Measurements from ENCODE around the gene PSME2. TPM values are rescaled to one million over a fixed set of nuclear protein-coding genes. Genes with fewer than 3 reads are reported as not detected.

PSME2 gene
- total and polyA plus RNA-seq, 2 of the 13 experiments (the other 11 are each of a cell fraction or from before 2014, with no cell fraction given), result 332 to 716 TPM

DNA sequence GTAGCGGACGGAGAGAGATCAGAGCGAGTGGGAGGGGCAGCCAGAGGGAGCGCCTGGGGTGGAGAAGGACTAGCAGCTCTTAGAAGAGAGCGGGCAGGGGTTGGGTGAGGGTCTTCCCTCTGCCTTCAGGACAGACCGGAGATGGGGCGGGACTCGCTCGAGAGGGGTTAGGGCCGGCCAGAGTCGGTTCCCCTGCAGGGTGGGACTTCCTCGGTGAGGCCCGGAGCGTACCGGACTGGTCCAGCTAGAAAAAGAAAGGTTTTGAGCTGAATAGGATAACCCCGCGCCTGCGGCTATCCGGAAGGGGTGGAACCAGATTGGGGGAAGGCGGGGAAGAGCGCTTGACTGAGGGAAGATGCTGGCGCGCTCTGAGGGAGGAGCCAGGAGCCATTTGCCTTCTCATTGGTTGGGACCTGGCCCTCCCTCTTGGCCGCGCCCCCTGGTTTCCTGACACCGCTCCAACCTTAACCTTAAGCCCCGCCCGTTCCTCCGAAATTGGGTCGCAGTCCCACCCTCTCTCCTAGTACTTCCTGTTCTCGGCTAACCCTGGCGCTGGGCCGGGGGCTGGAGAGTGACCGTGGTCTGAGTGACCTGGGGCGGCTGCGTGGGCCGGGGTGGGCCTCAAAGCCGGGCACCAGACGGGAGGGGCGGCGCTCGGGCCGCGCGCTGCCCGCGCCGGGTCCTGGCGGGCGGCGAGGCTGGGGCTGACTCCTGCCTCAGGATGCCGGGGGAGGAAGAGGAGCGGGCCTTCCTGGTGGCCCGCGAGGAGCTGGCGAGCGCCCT, 759 bp upstream of the PSME2 start, which contains the start of gene RNF31 (continued):
- TF ChIP-seq, protein P1, sequence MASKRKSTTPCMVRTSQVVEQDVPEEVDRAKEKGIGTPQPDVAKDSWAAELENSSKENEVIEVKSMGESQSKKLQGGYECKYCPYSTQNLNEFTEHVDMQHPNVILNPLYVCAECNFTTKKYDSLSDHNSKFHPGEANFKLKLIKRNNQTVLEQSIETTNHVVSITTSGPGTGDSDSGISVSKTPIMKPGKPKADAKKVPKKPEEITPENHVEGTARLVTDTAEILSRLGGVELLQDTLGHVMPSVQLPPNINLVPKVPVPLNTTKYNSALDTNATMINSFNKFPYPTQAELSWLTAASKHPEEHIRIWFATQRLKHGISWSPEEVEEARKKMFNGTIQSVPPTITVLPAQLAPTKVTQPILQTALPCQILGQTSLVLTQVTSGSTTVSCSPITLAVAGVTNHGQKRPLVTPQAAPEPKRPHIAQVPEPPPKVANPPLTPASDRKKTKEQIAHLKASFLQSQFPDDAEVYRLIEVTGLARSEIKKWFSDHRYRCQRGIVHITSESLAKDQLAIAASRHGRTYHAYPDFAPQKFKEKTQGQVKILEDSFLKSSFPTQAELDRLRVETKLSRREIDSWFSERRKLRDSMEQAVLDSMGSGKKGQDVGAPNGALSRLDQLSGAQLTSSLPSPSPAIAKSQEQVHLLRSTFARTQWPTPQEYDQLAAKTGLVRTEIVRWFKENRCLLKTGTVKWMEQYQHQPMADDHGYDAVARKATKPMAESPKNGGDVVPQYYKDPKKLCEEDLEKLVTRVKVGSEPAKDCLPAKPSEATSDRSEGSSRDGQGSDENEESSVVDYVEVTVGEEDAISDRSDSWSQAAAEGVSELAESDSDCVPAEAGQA (IDR thresholded peaks at IDR 0.05; ENCODE audit: low read depth), result no peak; the same call in 1 of the 2 replicates
- TF ChIP-seq, protein P1 (CRISPR knock-in tag; IDR thresholded peaks at IDR 0.05; ENCODE audit: borderline replicate concordance), result no peak
- peak; percentile 88 for TF ChIP-seq GATAD1 (CRISPR knock-in tag; IDR thresholded peaks at IDR 0.05)
- TF ChIP-seq SMARCE1 (IDR thresholded peaks at IDR 0.05; ENCODE audit: borderline replicate concordance), result no peak
- TF ChIP-seq, protein P2, sequence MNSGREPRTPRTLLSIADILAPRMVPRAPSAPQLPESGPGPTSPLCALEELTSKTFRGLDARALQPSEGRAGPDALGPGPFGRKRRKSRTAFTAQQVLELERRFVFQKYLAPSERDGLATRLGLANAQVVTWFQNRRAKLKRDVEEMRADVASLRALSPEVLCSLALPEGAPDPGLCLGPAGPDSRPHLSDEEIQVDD (CRISPR knock-in tag; IDR thresholded peaks at IDR 0.05; ENCODE audit: borderline replicate concordance), result peak; percentile 86; the same call in 1 of the 2 replicates
- TF ChIP-seq SRSF4 (IDR thresholded peaks at IDR 0.05; ENCODE audit: low read depth, low read length, poor library complexity, severe bottlenecking), result no peak
- no peak for TF ChIP-seq NFE2L2 (IDR thresholded peaks at IDR 0.05; ENCODE audit: low read length)
- TF ChIP-seq, protein P3, sequence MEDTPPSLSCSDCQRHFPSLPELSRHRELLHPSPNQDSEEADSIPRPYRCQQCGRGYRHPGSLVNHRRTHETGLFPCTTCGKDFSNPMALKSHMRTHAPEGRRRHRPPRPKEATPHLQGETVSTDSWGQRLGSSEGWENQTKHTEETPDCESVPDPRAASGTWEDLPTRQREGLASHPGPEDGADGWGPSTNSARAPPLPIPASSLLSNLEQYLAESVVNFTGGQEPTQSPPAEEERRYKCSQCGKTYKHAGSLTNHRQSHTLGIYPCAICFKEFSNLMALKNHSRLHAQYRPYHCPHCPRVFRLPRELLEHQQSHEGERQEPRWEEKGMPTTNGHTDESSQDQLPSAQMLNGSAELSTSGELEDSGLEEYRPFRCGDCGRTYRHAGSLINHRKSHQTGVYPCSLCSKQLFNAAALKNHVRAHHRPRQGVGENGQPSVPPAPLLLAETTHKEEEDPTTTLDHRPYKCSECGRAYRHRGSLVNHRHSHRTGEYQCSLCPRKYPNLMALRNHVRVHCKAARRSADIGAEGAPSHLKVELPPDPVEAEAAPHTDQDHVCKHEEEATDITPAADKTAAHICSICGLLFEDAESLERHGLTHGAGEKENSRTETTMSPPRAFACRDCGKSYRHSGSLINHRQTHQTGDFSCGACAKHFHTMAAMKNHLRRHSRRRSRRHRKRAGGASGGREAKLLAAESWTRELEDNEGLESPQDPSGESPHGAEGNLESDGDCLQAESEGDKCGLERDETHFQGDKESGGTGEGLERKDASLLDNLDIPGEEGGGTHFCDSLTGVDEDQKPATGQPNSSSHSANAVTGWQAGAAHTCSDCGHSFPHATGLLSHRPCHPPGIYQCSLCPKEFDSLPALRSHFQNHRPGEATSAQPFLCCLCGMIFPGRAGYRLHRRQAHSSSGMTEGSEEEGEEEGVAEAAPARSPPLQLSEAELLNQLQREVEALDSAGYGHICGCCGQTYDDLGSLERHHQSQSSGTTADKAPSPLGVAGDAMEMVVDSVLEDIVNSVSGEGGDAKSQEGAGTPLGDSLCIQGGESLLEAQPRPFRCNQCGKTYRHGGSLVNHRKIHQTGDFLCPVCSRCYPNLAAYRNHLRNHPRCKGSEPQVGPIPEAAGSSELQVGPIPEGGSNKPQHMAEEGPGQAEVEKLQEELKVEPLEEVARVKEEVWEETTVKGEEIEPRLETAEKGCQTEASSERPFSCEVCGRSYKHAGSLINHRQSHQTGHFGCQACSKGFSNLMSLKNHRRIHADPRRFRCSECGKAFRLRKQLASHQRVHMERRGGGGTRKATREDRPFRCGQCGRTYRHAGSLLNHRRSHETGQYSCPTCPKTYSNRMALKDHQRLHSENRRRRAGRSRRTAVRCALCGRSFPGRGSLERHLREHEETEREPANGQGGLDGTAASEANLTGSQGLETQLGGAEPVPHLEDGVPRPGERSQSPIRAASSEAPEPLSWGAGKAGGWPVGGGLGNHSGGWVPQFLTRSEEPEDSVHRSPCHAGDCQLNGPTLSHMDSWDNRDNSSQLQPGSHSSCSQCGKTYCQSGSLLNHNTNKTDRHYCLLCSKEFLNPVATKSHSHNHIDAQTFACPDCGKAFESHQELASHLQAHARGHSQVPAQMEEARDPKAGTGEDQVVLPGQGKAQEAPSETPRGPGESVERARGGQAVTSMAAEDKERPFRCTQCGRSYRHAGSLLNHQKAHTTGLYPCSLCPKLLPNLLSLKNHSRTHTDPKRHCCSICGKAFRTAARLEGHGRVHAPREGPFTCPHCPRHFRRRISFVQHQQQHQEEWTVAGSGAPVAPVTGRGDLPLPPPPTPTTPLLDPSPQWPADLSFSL (CRISPR knock-in tag; IDR thresholded peaks at IDR 0.05), result no peak
- TF ChIP-seq, protein P4, sequence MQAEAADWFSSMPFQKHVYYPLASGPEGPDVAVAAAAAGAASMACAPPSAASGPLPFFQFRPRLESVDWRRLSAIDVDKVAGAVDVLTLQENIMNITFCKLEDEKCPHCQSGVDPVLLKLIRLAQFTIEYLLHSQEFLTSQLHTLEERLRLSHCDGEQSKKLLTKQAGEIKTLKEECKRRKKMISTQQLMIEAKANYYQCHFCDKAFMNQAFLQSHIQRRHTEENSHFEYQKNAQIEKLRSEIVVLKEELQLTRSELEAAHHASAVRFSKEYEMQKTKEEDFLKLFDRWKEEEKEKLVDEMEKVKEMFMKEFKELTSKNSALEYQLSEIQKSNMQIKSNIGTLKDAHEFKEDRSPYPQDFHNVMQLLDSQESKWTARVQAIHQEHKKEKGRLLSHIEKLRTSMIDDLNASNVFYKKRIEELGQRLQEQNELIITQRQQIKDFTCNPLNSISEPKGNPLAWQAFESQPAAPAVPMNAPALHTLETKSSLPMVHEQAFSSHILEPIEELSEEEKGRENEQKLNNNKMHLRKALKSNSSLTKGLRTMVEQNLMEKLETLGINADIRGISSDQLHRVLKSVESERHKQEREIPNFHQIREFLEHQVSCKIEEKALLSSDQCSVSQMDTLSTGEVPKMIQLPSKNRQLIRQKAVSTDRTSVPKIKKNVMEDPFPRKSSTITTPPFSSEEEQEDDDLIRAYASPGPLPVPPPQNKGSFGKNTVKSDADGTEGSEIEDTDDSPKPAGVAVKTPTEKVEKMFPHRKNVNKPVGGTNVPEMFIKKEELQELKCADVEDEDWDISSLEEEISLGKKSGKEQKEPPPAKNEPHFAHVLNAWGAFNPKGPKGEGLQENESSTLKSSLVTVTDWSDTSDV (CRISPR knock-in tag; IDR thresholded peaks at IDR 0.05), result no peak
